Neural crest cell (in vitro differentiated cells): ENCODE measurements around the gene AKR1D1. TPM values are rescaled to one million over a fixed set of nuclear protein-coding genes. Genes with fewer than 3 reads are reported as not detected.
A peak's percentile ranks its signal among the peaks of the same experiment; 100 is the strongest.
"Not testable (repeated sequence)": the region's sequence is repeated elsewhere in the genome, so short reads cannot be mapped to it uniquely, and the experiment has no call there.

Experiments used
- DNase-seq: peaks from one replicate; pipeline ENCODE4 v3.0.0; 2021; ENCODE audit warnings: low read depth, mixed read lengths, low spot score
- H3K27ac Mint-ChIP-seq: one replicate; pipeline ENCODE4 v1.8.0; 2021; ENCODE audit warnings: mild to moderate bottlenecking, mixed read lengths; ENCODE audit not compliant: unreplicated experiment
- H3K27me3 Mint-ChIP-seq: 2 replicates; pipeline ENCODE4 v1.8.0; 2021; ENCODE audit warnings: low read depth, mild to moderate bottlenecking, mixed read lengths
- H3K36me3 Mint-ChIP-seq: 2 replicates; pipeline ENCODE4 v1.8.0; 2021; ENCODE audit warnings: low read depth, mild to moderate bottlenecking, mixed read lengths
- H3K4me1 Mint-ChIP-seq: 2 replicates; pipeline ENCODE4 v1.8.0; 2021; ENCODE audit warnings: mixed read lengths
- H3K4me3 Mint-ChIP-seq: one replicate; pipeline ENCODE4 v1.8.0; 2021; ENCODE audit warnings: mild to moderate bottlenecking, mixed read lengths
- H3K9me3 Mint-ChIP-seq: 2 replicates; pipeline ENCODE4 v1.8.0; 2021; ENCODE audit warnings: mixed read lengths
- CTCF ChIP-seq: fragments of 200-600 bp; sonication (generic); conservative IDR thresholded peaks from 2 replicates; pipeline ENCODE4 v1.5.0; 2021; ENCODE audit warnings: antibody characterized with exemption, mild to moderate bottlenecking
- total RNA-seq: library from RNA; stranded (reverse); gene quantifications from 2 replicates; pipeline ENCODE4 v1.2.1, GENCODE V29; 2021

The AKR1D1 gene
- total RNA-seq, 1 donor from 2014 or later, result not detected

GRCh38 chr7:138091032-138091431, 14.8 kb downstream of the AKR1D1 start:
- H3K27me3 Mint-ChIP-seq, result no peaks in the 10 kb centered on the region
- no peak overlapping the region for H3K27ac Mint-ChIP-seq
- H3K4me3 Mint-ChIP-seq, result no peak overlapping the region
- no peak for TF ChIP-seq CTCF
- DNase-seq, result no peak
- H3K4me1 Mint-ChIP-seq, result no peaks in the 10 kb centered on the region
- H3K36me3 Mint-ChIP-seq, result no peaks in the 10 kb centered on the region
- peaks cover 3% of the 10 kb centered on the region for H3K9me3 Mint-ChIP-seq

GRCh38 chr7:138091840-138092239, 15.6 kb downstream of the AKR1D1 start:
- not testable (repeated sequence) for H3K27ac Mint-ChIP-seq, H3K36me3 Mint-ChIP-seq, H3K4me3 Mint-ChIP-seq, H3K4me1 Mint-ChIP-seq, H3K9me3 Mint-ChIP-seq, DNase-seq, H3K27me3 Mint-ChIP-seq

- Mint-ChIP-seq H3K27ac (no peak overlapping the region), H3K36me3 (no peaks in the 10 kb centered on the region), H3K27me3 (no peaks in the 10 kb centered on the region), H3K4me3 (no peak overlapping the region), H3K9me3 (peaks cover 10% of the 10 kb centered on the region), H3K4me1 (no peaks in the 10 kb centered on the region)
- no peak for TF ChIP-seq CTCF
- DNase-seq, result no peak
Observed at GRCh38 chr7:138092486-138093028, 16.3 kb downstream of the AKR1D1 start.

- no peaks in the 10 kb centered on the region for H3K36me3 Mint-ChIP-seq
- H3K4me3 Mint-ChIP-seq, result no peak overlapping the region
- H3K27me3 Mint-ChIP-seq, result no peaks in the 10 kb centered on the region
- no peak for DNase-seq
- no peak for TF ChIP-seq CTCF
- H3K27ac Mint-ChIP-seq, result no peak overlapping the region
- no peaks in the 10 kb centered on the region for H3K4me1 Mint-ChIP-seq
- peaks cover 10% of the 10 kb centered on the region for H3K9me3 Mint-ChIP-seq
Observed at GRCh38 chr7:138095972-138096935, 20.0 kb downstream of the AKR1D1 start.

- no peaks in the 10 kb centered on the region for H3K27me3 Mint-ChIP-seq
- H3K9me3 Mint-ChIP-seq, result peaks cover 10% of the 10 kb centered on the region
- H3K27ac Mint-ChIP-seq, result no peak overlapping the region
- H3K4me1 Mint-ChIP-seq, result no peaks in the 10 kb centered on the region
- DNase-seq, result peak; percentile 24
- peak; percentile 57 for TF ChIP-seq CTCF
- no peaks in the 10 kb centered on the region for H3K36me3 Mint-ChIP-seq
- H3K4me3 Mint-ChIP-seq, result no peak overlapping the region
Observed at GRCh38 chr7:138097064-138097741, 20.9 kb downstream of the AKR1D1 start.
